K562 (cell line): ENCODE measurements around the gene SGSM2. TPM values are rescaled to one million over a fixed set of nuclear protein-coding genes. Genes with fewer than 3 reads are reported as not detected.
A peak's percentile ranks its signal among the peaks of the same experiment; 100 is the strongest.

ENCODE experiments used
- ATAC-seq: fragments of 200-7000 bp; cut with Tn5 transposase; 3 replicates; pipeline ENCODE4 v1.9.1; 2020; ENCODE audit warnings: moderate library complexity
- BruUV-seq: library from RNA; stranded (reverse); fragments of 400-500 nt; replicated peaks from 2 replicates; lab custom pipeline; 2021; lab: Mats Ljungman, UMichigan
- CTCF ChIA-PET: fragments of 300-600 bp; formaldehyde crosslinking; extraction: SDS; loops from one replicate; lab custom pipeline; 2021; ENCODE audit warnings: low intra/inter-chr PET ratio; lab: Yijun Ruan, JAX
- POLR2A ChIA-PET: fragments of 300-600, 350-650 bp; sonication (Branson Sonifier 250); formaldehyde crosslinking; extraction: SDS; loops from one replicate; lab custom pipeline; 2021; ENCODE audit warnings: antibody characterized with exemption, inconsistent platforms; lab: Yijun Ruan, JAX
- DNase-seq, 4 experiments: peaks; one replicate each; pipeline versions ENCODE4 v3.0.0 to v3.0.0-alpha.2; 2011 to 2018; ENCODE audit warnings: low spot score in 3 of 4, mixed read lengths in 3 of 4; ENCODE audit errors: extremely low read depth in 1 of 4
- FAIRE-seq: peaks from 2 replicates; lab custom pipeline; 2011; peaks lifted over from hg19 to GRCh38; lab: Jason Lieb, UNC
- H2AFZ ChIP-seq: 2 replicates; pipeline ENCODE4 v1.6.0; 2011; ENCODE audit warnings: low read depth, low read length, control low read depth, inconsistent platforms
- H3K27ac ChIP-seq: fragments of 200-600 bp; 3 replicates; pipeline ENCODE4 v1.8.0; 2011; ENCODE audit warnings: low read depth, mild to moderate bottlenecking, control low read depth, inconsistent platforms, low read length, moderate library complexity, mixed read lengths; ENCODE audit errors: extremely low read depth
- H3K27me3 ChIP-seq, 2 experiments: fragments of 300-600 bp in 1 of 2; 2 replicates in 1 of 2; 3 replicates in 1 of 2; pipeline versions ENCODE4 v1.6.0 to v1.8.0; 2011; ENCODE audit warnings: inconsistent platforms in 2 of 2, low read length in 2 of 2, mild to moderate bottlenecking in 1 of 2, mixed read lengths in 1 of 2, moderate library complexity in 1 of 2; ENCODE audit not compliant: control insufficient read depth in 2 of 2, insufficient read depth in 2 of 2
- H3K36me3 ChIP-seq: fragments of 300-600 bp; 3 replicates; pipeline ENCODE4 v1.8.0; 2011; ENCODE audit warnings: mild to moderate bottlenecking, low read length, inconsistent platforms; ENCODE audit not compliant: control insufficient read depth, insufficient read depth
- H3K4me1 ChIP-seq, 2 experiments: fragments of 200-600 bp in 1 of 2; replicated peaks in 1 of 2; 2 replicates in 1 of 2; 3 replicates in 1 of 2; pipeline versions ENCODE4 v1.5.1 to v1.8.0; 2011; ENCODE audit warnings: inconsistent platforms in 2 of 2, low read length in 2 of 2, mild to moderate bottlenecking in 1 of 2, mixed read lengths in 1 of 2, moderate library complexity in 1 of 2; ENCODE audit not compliant: control insufficient read depth in 2 of 2, insufficient read depth in 2 of 2
- H3K4me2 ChIP-seq: 2 replicates; pipeline ENCODE4 v1.6.1; 2011; ENCODE audit warnings: low read length, control low read depth, inconsistent platforms, mixed read lengths; ENCODE audit not compliant: insufficient read depth
- H3K4me3 ChIP-seq: fragments of 200-600 bp; sonication (generic), shearing (Covaris generic); 2 replicates; pipeline ENCODE4 v1.5.1; 2016; ENCODE audit warnings: control low read depth, inconsistent platforms
- H3K79me2 ChIP-seq: fragments of 200-600 bp; 3 replicates; pipeline ENCODE4 v1.8.0; 2011; ENCODE audit warnings: low read length, inconsistent platforms; ENCODE audit not compliant: control insufficient read depth, insufficient read depth
- H3K9ac ChIP-seq, 2 experiments: 2 replicates each; pipeline versions ENCODE4 v1.6.0 to v1.6.1; 2011; ENCODE audit warnings: low read depth in 2 of 2, low read length in 2 of 2, control low read depth in 1 of 2, inconsistent platforms in 1 of 2, mild to moderate bottlenecking in 1 of 2, mixed read lengths in 1 of 2; ENCODE audit not compliant: insufficient read depth in 1 of 2
- H3K9me1 ChIP-seq: one replicate; pipeline ENCODE4 v1.6.0; 2011; ENCODE audit warnings: inconsistent platforms, mild to moderate bottlenecking, low read length, moderate library complexity; ENCODE audit not compliant: control insufficient read depth, insufficient read depth
- H3K9me3 ChIP-seq: replicated peaks from 2 replicates; pipeline ENCODE4 v1.5.1; 2011; ENCODE audit warnings: low read depth, low read length, inconsistent platforms; ENCODE audit not compliant: control insufficient read depth, insufficient read depth
- H4K20me1 ChIP-seq: replicated peaks from 2 replicates; pipeline ENCODE4 v1.6.1; 2011; ENCODE audit warnings: low read length, inconsistent platforms, mixed read lengths; ENCODE audit not compliant: control insufficient read depth, insufficient read depth
- ATF3 ChIP-seq, 2 experiments: fragments of 450-650 bp in 1 of 2; sonication (generic) in 1 of 2; formaldehyde crosslinking in 1 of 2; IDR thresholded peaks in 1 of 2; conservative IDR thresholded peaks in 1 of 2; 2 replicates each; pipeline versions ENCODE4 v1.6.1 to v1.8.1; 2016 to 2023; ENCODE audit warnings: mild to moderate bottlenecking in 2 of 2, moderate library complexity in 2 of 2, inconsistent platforms in 1 of 2, missing genetic modification reagents in 1 of 2
- DPF2 ChIP-seq: fragments of 450-650 bp; IDR thresholded peaks from 2 replicates; pipeline ENCODE4 v1.6.1; 2016
- E2F3 ChIP-seq: fragments of 250-450 bp; sonication (Bioruptor Pico); IDR thresholded peaks from 2 replicates; pipeline ENCODE4 v1.4.0; 2020; ENCODE audit warnings: mild to moderate bottlenecking
- FOSL1 ChIP-seq: fragments of 200-800 bp; sonication (Bioruptor generic); conservative IDR thresholded peaks from 2 replicates; pipeline ENCODE4 v1.6.1; 2016; ENCODE audit warnings: missing genetic modification characterization, missing compliant biosample characterization
- HDAC6 ChIP-seq: IDR thresholded peaks from 2 replicates; pipeline ENCODE4 v1.6.1; 2012; ENCODE audit warnings: low read depth, mild to moderate bottlenecking, control low read depth, inconsistent platforms, low read length, moderate library complexity
- JUND ChIP-seq, 2 experiments: IDR thresholded peaks; 2 replicates in 1 of 2; 3 replicates in 1 of 2; pipeline ENCODE4 v1.6.1; 2011; ENCODE audit warnings: borderline replicate concordance in 2 of 2, low read depth in 2 of 2, low read length in 2 of 2, improper control_type of control experiment in 1 of 2, missing biosample characterization in 1 of 2, missing genetic modification characterization in 1 of 2, missing genetic modification reagents in 1 of 2
- MAX ChIP-seq: sonication (generic); formaldehyde crosslinking; IDR thresholded peaks from 2 replicates; pipeline ENCODE4 v1.9.0; 2022; ENCODE audit warnings: mild to moderate bottlenecking, missing genetic modification reagents
- SMARCE1 ChIP-seq: fragments of 450-650 bp; IDR thresholded peaks from 2 replicates; pipeline ENCODE4 v1.7.1; 2016; ENCODE audit warnings: mild to moderate bottlenecking
- XRCC5 ChIP-seq: fragments of 200-400 bp; formaldehyde crosslinking; IDR thresholded peaks from 2 replicates; pipeline ENCODE4 v1.6.1; 2017; ENCODE audit warnings: low read depth, mild to moderate bottlenecking, low read length
- ZBTB7A ChIP-seq: IDR thresholded peaks from 2 replicates; pipeline ENCODE4 v1.6.1; 2011; ENCODE audit warnings: low read depth, mild to moderate bottlenecking, low read length, moderate library complexity, borderline replicate concordance; ENCODE audit not compliant: control insufficient read depth
- WGBS: fragments of 100-300 bp; shearing (Covaris generic); methylation state at CpG from one replicate; pipeline ENCODE4 v1.1.6; 2016; ENCODE audit warnings: low coverage, mixed read lengths; ENCODE audit not compliant: insufficient coverage; ENCODE audit errors: missing lambda C conversion rate; 5-methylcytosine and 5-hydroxymethylcytosine counted together
- in situ Hi-C: fragments of 300-500 bp; cut with MboI; formaldehyde crosslinking; loops from 4 replicates; pipeline ENCODE4 v1.15.0; 2018; ENCODE audit warnings: inconsistent platforms, mixed read lengths
- intact Hi-C: fragments of 100-400 bp; cut with micrococcal nuclease; formaldehyde crosslinking; loops from 2 replicates; pipeline ENCODE4 v1.14.2; 2022
- polyA plus RNA-seq, 8 experiments: library from polyadenylated mRNA; depleted of rRNA in 4 of 8; stranded (reverse) in 5 of 8; unstranded in 3 of 8; fragments of >200 nt; fragmentation: Nextera tagmentation in 2 of 8; fragmentation: Illumina TruSeq in 1 of 8; extraction: Ambion mirVana in 2 of 8; extraction: Trizol in 1 of 8; gene quantifications; 2 replicates each; pipeline versions ENCODE4 v1.2.1 to v1.2.3, GENCODE V29; 2011 to 2014; ENCODE audit warnings: inconsistent platforms in 1 of 8, missing spikeins in 1 of 8
- total RNA-seq, 7 experiments: library from RNA; depleted of rRNA in 6 of 7; stranded (reverse); fragments of >200 nt in 6 of 7; fragmentation: Illumina TruSeq in 2 of 7; extraction: Trizol in 2 of 7; gene quantifications; 2 replicates each; pipeline versions ENCODE4 v1.2.1 to v1.2.3, GENCODE V29; 2011 to 2021; ENCODE audit warnings: low replicate concordance in 1 of 7

SGSM2 gene
- total and polyA plus RNA-seq, 9 of the 15 experiments (the other 6 are each of a cell fraction or from before 2014, with no cell fraction given), result 0.20 to 26.3 (median 14.8) TPM

GRCh38 chr17:2338315-2338657 is 985 bp downstream of the SGSM2 start:
- H3K9me1 ChIP-seq, result no peaks in the 10 kb centered on the region
- peaks cover 28% of the 10 kb centered on the region for H3K36me3 ChIP-seq
- peak overlapping the region; percentile 93 for H3K4me2 ChIP-seq
- ATAC-seq (no peak), FAIRE-seq (peak; percentile 11), DNase-seq (peak; percentile 19 to 43 (median 30))
- H3K9ac ChIP-seq, result peak overlapping the region; percentile 73 to 97; a peak in 3 of 4 replicates
- peak overlapping the region; percentile 72 for H2AFZ ChIP-seq
- no peaks in the 10 kb centered on the region; the same call in 1 of the 2 replicates for H3K9me3 ChIP-seq
- intact Hi-C loops (no loop called here), in situ Hi-C loops (no loop called here)
- peak overlapping the region; percentile 68 for H3K4me3 ChIP-seq
- 0 out of 2 replicates have a peak, but pooled peaks have one; percentile 24 for TF ChIP-seq SMARCE1
- peak; percentile 64 for TF ChIP-seq ATF3 (IDR thresholded peaks at IDR 0.05)
- TF ChIP-seq ATF3 (CRISPR knock-in tag; conservative IDR thresholded peaks at IDR 0.05), result no peak
- TF ChIP-seq XRCC5, result no peak
- TF ChIP-seq HDAC6, result no peak
- TF ChIP-seq MAX (CRISPR knock-in tag), result 0 out of 2 replicates have a peak, but pooled peaks have one; percentile 8
- 0 out of 2 replicates have a peak, but pooled peaks have one; percentile 48 for TF ChIP-seq FOSL1 (tag)
- TF ChIP-seq E2F3 (CRISPR knock-in tag), result no peak
- 0 out of 2 replicates have a peak, but pooled peaks have one; percentile 5 for TF ChIP-seq ZBTB7A
- TF ChIP-seq JUND (IDR thresholded peaks at IDR 0.05; ENCODE audit: borderline replicate concordance, low read depth, low read length), result peak; percentile 68
- no peak for TF ChIP-seq JUND (tag; IDR thresholded peaks at IDR 0.05; ENCODE audit: borderline replicate concordance, low read depth, low read length)
- TF ChIP-seq DPF2, result peak; percentile 22; the same call in 1 of the 2 replicates
- no peaks in the 10 kb centered on the region for H4K20me1 ChIP-seq
- peaks cover 16 to 21% of the 10 kb centered on the region in 2 experiments; a peak in 4 of 5 replicates for H3K4me1 ChIP-seq
- ChIA-PET CTCF (no interaction called here), POLR2A (interaction anchor here (0.6 to 1.1 kb wide), 5 partner anchors 10 to 36 kb away, joined by 3 to 5 read pairs (median 3); partner anchors contain the start of genes SMG6 and SRR)
- WGBS, result 21% methylated on average over 4 of the region's 5 CpGs
- peak overlapping the region; percentile 81; the same call in 2 of the 3 replicates for H3K27ac ChIP-seq
- peaks cover 46% of the 10 kb centered on the region for H3K79me2 ChIP-seq
- no TSS peak for BruUV-seq
- H3K27me3 ChIP-seq, result no peaks in the 10 kb centered on the region
